22Rv1 (cell line): ENCODE measurements around the gene FBXO45.
"Not testable (repeated sequence)": the region's sequence is repeated elsewhere in the genome, so short reads cannot be mapped to it uniquely, and the experiment has no call there.

Experiments
- H3K27ac ChIP-seq: fragments of 450-650 bp; 2 replicates; pipeline ENCODE4 v1.5.1; 2017
- CTCF ChIP-seq: fragments of 450-650 bp; IDR thresholded peaks from 2 replicates; pipeline ENCODE4 v1.5.1; 2017; ENCODE audit warnings: mild to moderate bottlenecking
- ZFX ChIP-seq: fragments of 450-650 bp; IDR thresholded peaks from 2 replicates; pipeline ENCODE4 v1.6.1; 2017; ENCODE audit warnings: antibody characterized with exemption, borderline replicate concordance

Gene FBXO45

DNA sequence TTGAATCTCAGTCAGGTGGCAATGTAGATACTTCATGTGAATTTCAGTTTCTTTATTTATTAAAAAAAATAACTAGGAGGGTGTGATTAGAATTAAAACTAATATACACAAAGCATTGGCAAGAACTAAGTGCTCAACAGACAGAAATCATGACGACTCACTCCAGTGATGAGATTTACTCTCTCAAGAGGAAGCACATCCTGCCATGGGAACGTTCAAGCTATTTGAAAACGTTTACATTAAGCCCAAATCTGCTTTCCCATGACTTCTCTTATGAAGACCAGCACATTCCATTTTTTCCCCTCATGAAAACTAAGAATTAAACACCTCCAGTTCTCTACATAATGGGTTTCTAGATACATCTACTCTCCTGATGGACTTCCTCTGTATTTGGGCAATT, 8.6 kb upstream of the FBXO45 start:
- H3K27ac ChIP-seq, result no peak overlapping the region
- TF ChIP-seq CTCF, result no peak
- no peak for TF ChIP-seq ZFX

DNA sequence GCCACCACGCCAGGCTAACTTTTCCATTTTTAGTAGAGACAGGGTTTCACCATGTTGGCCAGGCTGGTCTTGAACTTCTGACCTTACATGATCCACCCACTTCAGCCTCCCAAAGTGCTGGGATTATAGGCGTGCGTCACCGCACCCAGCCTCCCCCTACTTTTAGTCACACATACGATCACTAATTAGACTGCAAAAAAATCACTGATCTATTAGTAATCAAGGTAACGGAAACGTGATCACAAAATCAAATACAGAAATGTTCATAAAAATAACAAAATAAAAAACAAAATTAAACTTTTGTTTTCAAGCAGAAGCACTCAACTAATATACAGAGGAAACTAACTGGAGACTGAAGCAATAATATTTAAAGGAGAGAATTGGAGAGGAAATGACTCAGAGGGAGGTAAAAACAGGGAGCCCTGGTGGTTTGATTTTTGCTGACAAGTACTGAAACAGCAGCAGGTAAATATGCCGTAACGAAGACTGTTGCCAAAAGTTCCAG, 4.7 kb upstream of the FBXO45 start:
- no peak for TF ChIP-seq ZFX
- TF ChIP-seq CTCF, result no peak
- no peak overlapping the region for H3K27ac ChIP-seq

DNA sequence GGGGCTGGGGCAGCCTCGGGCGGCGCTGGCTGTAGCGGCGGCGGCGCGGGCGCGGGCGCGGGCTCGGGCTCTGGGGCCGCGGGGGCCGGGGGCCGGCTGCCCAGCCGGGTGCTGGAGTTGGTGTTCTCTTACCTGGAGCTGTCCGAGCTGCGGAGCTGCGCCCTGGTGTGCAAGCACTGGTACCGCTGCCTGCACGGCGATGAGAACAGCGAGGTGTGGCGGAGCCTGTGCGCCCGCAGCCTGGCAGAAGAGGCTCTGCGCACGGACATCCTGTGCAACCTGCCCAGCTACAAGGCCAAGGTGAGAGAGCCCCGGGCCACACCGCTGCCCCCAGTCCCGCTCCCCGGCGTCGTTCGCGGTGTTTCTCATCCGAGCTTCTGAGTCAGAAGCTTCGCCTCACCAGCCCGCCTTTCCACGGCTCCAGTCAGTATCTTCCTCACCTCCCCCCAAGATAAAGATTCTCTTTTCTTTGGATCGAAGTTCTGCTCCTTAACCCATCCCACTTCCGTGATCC, 600 bp downstream of the FBXO45 start:
- peak overlapping the region; percentile 88 for H3K27ac ChIP-seq
- no peak for TF ChIP-seq ZFX
- TF ChIP-seq CTCF, result no peak

GRCh38 chr3:196570332-196570731, 1.9 kb downstream of the FBXO45 start:
- H3K27ac ChIP-seq, result not testable (repeated sequence)

DNA sequence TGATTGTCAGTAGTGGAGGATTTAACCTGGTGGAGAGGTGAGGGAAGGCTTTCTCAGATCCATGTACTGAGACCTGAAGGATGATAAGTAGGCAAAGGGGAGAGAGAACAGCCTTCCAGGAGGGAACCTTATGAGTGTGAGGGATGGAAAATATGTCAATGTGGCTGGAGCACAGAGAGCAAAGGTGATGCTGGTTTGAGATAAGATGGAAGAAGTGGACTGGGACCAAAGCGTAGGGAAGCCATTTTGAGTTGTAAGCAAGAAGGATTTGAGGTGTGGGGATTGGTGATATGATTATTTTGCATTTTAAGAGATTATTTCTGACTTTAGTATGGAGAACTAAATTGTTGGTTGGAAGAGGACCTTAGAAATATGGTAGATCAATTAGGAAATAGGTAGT, 3.9 kb downstream of the FBXO45 start:
- no peak for TF ChIP-seq ZFX
- TF ChIP-seq CTCF, result no peak
- H3K27ac ChIP-seq, result no peak overlapping the region

DNA sequence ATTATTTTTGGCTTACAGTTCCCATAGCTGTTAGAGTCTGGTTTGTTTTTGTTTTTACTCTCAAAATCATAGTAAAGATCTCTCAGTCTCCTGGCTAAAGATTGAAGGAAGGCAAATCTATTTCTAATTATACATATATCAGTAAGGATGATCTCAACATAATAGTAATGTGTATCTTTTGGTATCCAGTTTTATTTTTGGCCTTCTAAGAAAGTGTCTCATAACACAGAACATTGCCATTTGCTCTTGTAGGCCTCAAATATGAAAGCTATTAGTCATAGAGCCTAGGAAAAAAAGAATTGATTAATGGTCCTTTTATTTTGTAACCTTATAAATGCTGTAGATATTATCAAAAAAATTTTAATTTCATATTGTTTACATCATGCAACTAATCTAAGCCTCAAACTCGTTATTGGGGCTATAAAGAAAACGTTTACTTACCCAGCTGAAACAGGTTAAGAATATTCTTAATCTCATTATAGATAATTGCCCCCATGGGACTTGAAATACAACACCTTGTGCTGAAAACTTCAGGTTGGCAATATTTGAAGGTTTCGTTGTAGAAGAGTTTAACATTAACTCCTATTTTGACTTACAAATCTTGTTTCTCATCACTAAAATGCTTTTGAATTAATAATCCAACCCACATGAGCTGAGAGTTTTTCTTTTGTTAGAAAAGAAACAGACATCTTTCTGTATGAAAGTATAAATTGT, 16.7 kb downstream of the FBXO45 start:
- H3K27ac ChIP-seq, result no peak overlapping the region
- TF ChIP-seq CTCF, result no peak
- no peak for TF ChIP-seq ZFX

DNA sequence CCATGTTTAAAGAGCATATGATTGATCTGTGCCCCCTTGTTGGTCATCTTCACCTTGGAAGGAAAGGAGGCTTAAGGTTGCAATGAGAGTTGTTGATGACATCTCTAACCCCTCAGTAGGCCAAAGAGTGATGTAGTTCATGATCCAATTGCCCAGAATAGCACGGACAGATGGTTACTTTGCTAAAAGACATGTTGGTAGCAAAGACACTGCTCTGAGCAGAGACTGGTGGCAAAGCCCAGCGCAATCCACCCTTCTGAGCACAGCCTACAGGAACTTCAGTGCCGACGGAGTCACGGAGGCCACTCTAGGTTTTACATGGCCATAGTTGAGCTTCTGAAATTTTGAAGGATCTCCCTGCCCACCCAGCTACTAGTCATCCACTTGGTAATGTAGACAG, 21.8 kb downstream of the FBXO45 start:
- TF ChIP-seq ZFX (no peak), CTCF (no peak)

More for the DNA sequence above, 21.8 kb downstream of the FBXO45 start:
- no peak overlapping the region for H3K27ac ChIP-seq
